Measurements from ENCODE around the gene RAB23. TPM values are rescaled to one million over a fixed set of nuclear protein-coding genes. Genes with fewer than 3 reads are reported as not detected.

RAB23 gene
- total RNA-seq, 1 donor from 2014 or later, result 15.3 TPM

GRCh38 chr6:57162028-57162427 lies 60.1 kb downstream of the RAB23 start:
- H3K36me3 Mint-ChIP-seq (ENCODE audit: insufficient read depth), result peaks cover 25% of the 10 kb centered on the region
- peaks cover 12% of the 10 kb centered on the region for H3K9me3 Mint-ChIP-seq (ENCODE audit: low read depth)
- no peak for TF ChIP-seq CTCF (IDR thresholded peaks at IDR 0.05; ENCODE audit: unreplicated experiment)
- H3K27ac Mint-ChIP-seq, result no peak overlapping the region
- no peaks in the 10 kb centered on the region for H3K27me3 Mint-ChIP-seq
- no peaks in the 10 kb centered on the region for H3K4me1 Mint-ChIP-seq (ENCODE audit: low read depth)
- H3K4me3 Mint-ChIP-seq (ENCODE audit: low read depth), result no peak overlapping the region
- no peak for DNase-seq (ENCODE audit: low spot score, unreplicated experiment)

GRCh38 chr6:57159127-57159526 lies 63.0 kb downstream of the RAB23 start:
- H3K36me3 Mint-ChIP-seq (ENCODE audit: insufficient read depth), result peaks cover 13% of the 10 kb centered on the region
- H3K27me3 Mint-ChIP-seq, result no peaks in the 10 kb centered on the region
- peaks cover 3% of the 10 kb centered on the region for H3K9me3 Mint-ChIP-seq (ENCODE audit: low read depth)
- no peak overlapping the region for H3K27ac Mint-ChIP-seq
- no peaks in the 10 kb centered on the region for H3K4me1 Mint-ChIP-seq (ENCODE audit: low read depth)
- no peak overlapping the region for H3K4me3 Mint-ChIP-seq (ENCODE audit: low read depth)
- no peak for TF ChIP-seq CTCF (IDR thresholded peaks at IDR 0.05; ENCODE audit: unreplicated experiment)
- no peak for DNase-seq (ENCODE audit: low spot score, unreplicated experiment)

GRCh38 chr6:57158658-57159057 lies 63.4 kb downstream of the RAB23 start:
- Mint-ChIP-seq H3K36me3 (ENCODE audit: insufficient read depth) (peaks cover 11% of the 10 kb centered on the region), H3K9me3 (ENCODE audit: low read depth) (no peaks in the 10 kb centered on the region), H3K27ac (no peak overlapping the region), H3K4me1 (ENCODE audit: low read depth) (no peaks in the 10 kb centered on the region), H3K4me3 (ENCODE audit: low read depth) (no peak overlapping the region), H3K27me3 (no peaks in the 10 kb centered on the region)
- no peak for DNase-seq (ENCODE audit: low spot score, unreplicated experiment)
- TF ChIP-seq CTCF (IDR thresholded peaks at IDR 0.05; ENCODE audit: unreplicated experiment), result no peak

GRCh38 chr6:57147955-57148858 lies 73.9 kb downstream of the RAB23 start:
- no peak for TF ChIP-seq CTCF (IDR thresholded peaks at IDR 0.05; ENCODE audit: unreplicated experiment)
- H3K27ac Mint-ChIP-seq, result no peak overlapping the region
- peaks cover 10% of the 10 kb centered on the region for H3K4me1 Mint-ChIP-seq (ENCODE audit: low read depth)
- no peaks in the 10 kb centered on the region for H3K27me3 Mint-ChIP-seq
- H3K36me3 Mint-ChIP-seq (ENCODE audit: insufficient read depth), result peaks cover 34% of the 10 kb centered on the region
- no peak for DNase-seq (ENCODE audit: low spot score, unreplicated experiment)
- H3K4me3 Mint-ChIP-seq (ENCODE audit: low read depth), result no peak overlapping the region
- no peaks in the 10 kb centered on the region for H3K9me3 Mint-ChIP-seq (ENCODE audit: low read depth)

- H3K4me3 Mint-ChIP-seq (ENCODE audit: low read depth), result no peak overlapping the region
- peaks cover 1% of the 10 kb centered on the region for H3K9me3 Mint-ChIP-seq (ENCODE audit: low read depth)
- peaks cover 36% of the 10 kb centered on the region for H3K36me3 Mint-ChIP-seq (ENCODE audit: insufficient read depth)
- H3K27me3 Mint-ChIP-seq, result no peaks in the 10 kb centered on the region
- peaks cover 10% of the 10 kb centered on the region for H3K4me1 Mint-ChIP-seq (ENCODE audit: low read depth)
- no peak for DNase-seq (ENCODE audit: low spot score, unreplicated experiment)
- H3K27ac Mint-ChIP-seq, result peak overlapping the region; percentile 55
- TF ChIP-seq CTCF (IDR thresholded peaks at IDR 0.05; ENCODE audit: unreplicated experiment), result no peak
Observed at GRCh38 chr6:57147401-57147800, 74.7 kb downstream of the RAB23 start.
